GM12878 (cell line): ENCODE results near the gene PIEZO2. TPM values are rescaled to one million over a fixed set of nuclear protein-coding genes. Genes with fewer than 3 reads are reported as not detected.

ENCODE experiments used
- BCLAF1 ChIP-seq: fragments of 450-650 bp; IDR thresholded peaks from 2 replicates; pipeline ENCODE4 v1.6.1; 2017; ENCODE audit warnings: antibody characterized with exemption, mild to moderate bottlenecking, moderate library complexity
- MEF2A ChIP-seq: IDR thresholded peaks from 2 replicates; pipeline ENCODE4 v1.6.1; 2011; ENCODE audit warnings: low read depth, mild to moderate bottlenecking, low read length, moderate library complexity; ENCODE audit not compliant: insufficient read depth
- NBN ChIP-seq: fragments of 450-650 bp; IDR thresholded peaks from 2 replicates; pipeline ENCODE4 v1.6.1; 2016
- NFIC ChIP-seq: IDR thresholded peaks from 2 replicates; pipeline ENCODE4 v1.6.1; 2012; ENCODE audit warnings: low read depth, mild to moderate bottlenecking, inconsistent platforms, low read length, moderate library complexity
- SIX5 ChIP-seq: IDR thresholded peaks from 2 replicates; pipeline ENCODE4 v1.6.1; 2011; ENCODE audit warnings: mild to moderate bottlenecking, low read depth, low read length, moderate library complexity; ENCODE audit not compliant: severe bottlenecking
- TCF3 ChIP-seq: IDR thresholded peaks from 2 replicates; pipeline ENCODE4 v1.6.1; 2012; ENCODE audit warnings: low read depth, mild to moderate bottlenecking, low read length, borderline replicate concordance; ENCODE audit not compliant: insufficient read depth
- USF1 ChIP-seq: IDR thresholded peaks from 2 replicates; pipeline ENCODE4 v1.6.1; 2011; ENCODE audit warnings: borderline replicate concordance, low read depth, mild to moderate bottlenecking, moderate library complexity, mixed read lengths, low read length; ENCODE audit not compliant: insufficient read depth; ENCODE audit errors: extremely low read length
- USF2 ChIP-seq: IDR thresholded peaks from 2 replicates; pipeline ENCODE4 v1.6.1; 2011; ENCODE audit warnings: low read depth, low read length, improper control_type of control experiment, borderline replicate concordance
- ZBTB11 ChIP-seq: fragments of 450-650 bp; formaldehyde crosslinking; IDR thresholded peaks from 2 replicates; pipeline ENCODE4 v1.5.0; 2022; ENCODE audit warnings: mild to moderate bottlenecking, missing genetic modification characterization
- polyA plus RNA-seq, 11 experiments: library from polyadenylated mRNA; depleted of rRNA in 4 of 11; unstranded in 6 of 11; stranded (reverse) in 5 of 11; fragments of >200 nt; fragmentation: Nextera tagmentation in 4 of 11; fragmentation: Illumina TruSeq in 1 of 11; extraction: Ambion mirVana in 4 of 11; extraction: Trizol in 1 of 11; gene quantifications; 1 replicate in 1 of 11; 2 replicates in 10 of 11; pipeline versions ENCODE4 v1.2.1 to v1.2.3, GENCODE V29; 2011 to 2016; ENCODE audit warnings: inconsistent platforms in 2 of 11, missing spikeins in 2 of 11, low read depth in 1 of 11
- total RNA-seq, 4 experiments: library from RNA; depleted of rRNA in 3 of 4; stranded (reverse); fragments of >200 nt in 3 of 4; fragmentation: Illumina TruSeq in 1 of 4; extraction: Trizol in 1 of 4; gene quantifications; 2 replicates each; pipeline versions ENCODE4 v1.2.1 to v1.2.3, GENCODE V29; 2013 to 2021
- TF ChIP-seq, protein P1 (sequence below): IDR thresholded peaks from 2 replicates; pipeline ENCODE4 v1.6.1; 2011; ENCODE audit warnings: mild to moderate bottlenecking, low read depth, low read length, moderate library complexity; ENCODE audit not compliant: insufficient replicate concordance
- TF ChIP-seq, protein P2 (sequence below), 3 experiments: IDR thresholded peaks in 2 of 3; conservative IDR thresholded peaks in 1 of 3; 2 replicates each; pipeline ENCODE4 v1.5.1; 2011; ENCODE audit warnings: low read depth in 3 of 3, low read length in 3 of 3, mild to moderate bottlenecking in 3 of 3, control low read depth in 2 of 3, moderate library complexity in 2 of 3, inconsistent platforms in 1 of 3, mixed read lengths in 1 of 3; ENCODE audit not compliant: control insufficient read depth in 2 of 3, insufficient read depth in 1 of 3; ENCODE audit errors: extremely low read depth in 1 of 3
- TF ChIP-seq, protein P3 (sequence below): fragments of 450-650 bp; formaldehyde crosslinking; IDR thresholded peaks from 2 replicates; pipeline ENCODE4 v1.4.0; 2020; ENCODE audit warnings: mild to moderate bottlenecking, moderate library complexity

The PIEZO2 gene
- total and polyA plus RNA-seq, 10 of the 15 experiments (the other 5 are each of a cell fraction or from before 2014, with no cell fraction given) = 6.7 to 42.3 (median 27.4) TPM

DNA sequence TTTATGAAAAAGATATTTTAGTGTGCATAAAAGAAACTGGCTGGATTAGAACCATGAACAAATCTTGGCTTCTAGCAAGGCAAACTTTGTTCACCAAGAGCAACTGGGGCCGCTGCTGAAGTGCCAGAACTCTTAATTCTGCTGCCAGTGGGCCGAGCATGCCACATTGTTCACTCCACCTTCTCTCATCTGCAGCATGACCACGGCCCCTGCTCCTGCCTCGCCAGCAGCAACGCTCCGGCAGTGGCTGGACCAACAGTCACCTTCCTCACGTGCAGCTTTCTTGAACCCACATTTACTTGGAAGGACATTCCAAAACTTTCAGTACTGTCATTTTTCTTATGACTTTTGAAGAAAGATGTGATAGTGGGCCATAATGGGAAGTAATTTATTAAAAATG lies 213.8 kb downstream of the PIEZO2 start (continued):
- TF ChIP-seq NFIC (no peak), TCF3 (no peak), ZBTB11 (CRISPR knock-in tag) (no peak), SIX5 (no peak), BCLAF1 (no peak), USF2 (no peak), MEF2A (no peak), USF1 (no peak), NBN (no peak)
- TF ChIP-seq, protein P1, sequence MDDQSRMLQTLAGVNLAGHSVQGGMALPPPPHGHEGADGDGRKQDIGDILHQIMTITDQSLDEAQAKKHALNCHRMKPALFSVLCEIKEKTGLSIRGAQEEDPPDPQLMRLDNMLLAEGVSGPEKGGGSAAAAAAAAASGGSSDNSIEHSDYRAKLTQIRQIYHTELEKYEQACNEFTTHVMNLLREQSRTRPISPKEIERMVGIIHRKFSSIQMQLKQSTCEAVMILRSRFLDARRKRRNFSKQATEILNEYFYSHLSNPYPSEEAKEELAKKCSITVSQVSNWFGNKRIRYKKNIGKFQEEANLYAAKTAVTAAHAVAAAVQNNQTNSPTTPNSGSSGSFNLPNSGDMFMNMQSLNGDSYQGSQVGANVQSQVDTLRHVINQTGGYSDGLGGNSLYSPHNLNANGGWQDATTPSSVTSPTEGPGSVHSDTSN = no peak
- TF ChIP-seq, protein P2, sequence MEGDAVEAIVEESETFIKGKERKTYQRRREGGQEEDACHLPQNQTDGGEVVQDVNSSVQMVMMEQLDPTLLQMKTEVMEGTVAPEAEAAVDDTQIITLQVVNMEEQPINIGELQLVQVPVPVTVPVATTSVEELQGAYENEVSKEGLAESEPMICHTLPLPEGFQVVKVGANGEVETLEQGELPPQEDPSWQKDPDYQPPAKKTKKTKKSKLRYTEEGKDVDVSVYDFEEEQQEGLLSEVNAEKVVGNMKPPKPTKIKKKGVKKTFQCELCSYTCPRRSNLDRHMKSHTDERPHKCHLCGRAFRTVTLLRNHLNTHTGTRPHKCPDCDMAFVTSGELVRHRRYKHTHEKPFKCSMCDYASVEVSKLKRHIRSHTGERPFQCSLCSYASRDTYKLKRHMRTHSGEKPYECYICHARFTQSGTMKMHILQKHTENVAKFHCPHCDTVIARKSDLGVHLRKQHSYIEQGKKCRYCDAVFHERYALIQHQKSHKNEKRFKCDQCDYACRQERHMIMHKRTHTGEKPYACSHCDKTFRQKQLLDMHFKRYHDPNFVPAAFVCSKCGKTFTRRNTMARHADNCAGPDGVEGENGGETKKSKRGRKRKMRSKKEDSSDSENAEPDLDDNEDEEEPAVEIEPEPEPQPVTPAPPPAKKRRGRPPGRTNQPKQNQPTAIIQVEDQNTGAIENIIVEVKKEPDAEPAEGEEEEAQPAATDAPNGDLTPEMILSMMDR (IDR thresholded peaks at IDR 0.05 in 2 of 3, conservative IDR thresholded peaks at IDR 0.05 in 1 of 3; ENCODE audit: control insufficient read depth in 2 of 3, extremely low read depth in 1 of 3, insufficient read depth in 1 of 3, low read depth in 3 of 3, low read length in 3 of 3) = no peak
- TF ChIP-seq, protein P3, sequence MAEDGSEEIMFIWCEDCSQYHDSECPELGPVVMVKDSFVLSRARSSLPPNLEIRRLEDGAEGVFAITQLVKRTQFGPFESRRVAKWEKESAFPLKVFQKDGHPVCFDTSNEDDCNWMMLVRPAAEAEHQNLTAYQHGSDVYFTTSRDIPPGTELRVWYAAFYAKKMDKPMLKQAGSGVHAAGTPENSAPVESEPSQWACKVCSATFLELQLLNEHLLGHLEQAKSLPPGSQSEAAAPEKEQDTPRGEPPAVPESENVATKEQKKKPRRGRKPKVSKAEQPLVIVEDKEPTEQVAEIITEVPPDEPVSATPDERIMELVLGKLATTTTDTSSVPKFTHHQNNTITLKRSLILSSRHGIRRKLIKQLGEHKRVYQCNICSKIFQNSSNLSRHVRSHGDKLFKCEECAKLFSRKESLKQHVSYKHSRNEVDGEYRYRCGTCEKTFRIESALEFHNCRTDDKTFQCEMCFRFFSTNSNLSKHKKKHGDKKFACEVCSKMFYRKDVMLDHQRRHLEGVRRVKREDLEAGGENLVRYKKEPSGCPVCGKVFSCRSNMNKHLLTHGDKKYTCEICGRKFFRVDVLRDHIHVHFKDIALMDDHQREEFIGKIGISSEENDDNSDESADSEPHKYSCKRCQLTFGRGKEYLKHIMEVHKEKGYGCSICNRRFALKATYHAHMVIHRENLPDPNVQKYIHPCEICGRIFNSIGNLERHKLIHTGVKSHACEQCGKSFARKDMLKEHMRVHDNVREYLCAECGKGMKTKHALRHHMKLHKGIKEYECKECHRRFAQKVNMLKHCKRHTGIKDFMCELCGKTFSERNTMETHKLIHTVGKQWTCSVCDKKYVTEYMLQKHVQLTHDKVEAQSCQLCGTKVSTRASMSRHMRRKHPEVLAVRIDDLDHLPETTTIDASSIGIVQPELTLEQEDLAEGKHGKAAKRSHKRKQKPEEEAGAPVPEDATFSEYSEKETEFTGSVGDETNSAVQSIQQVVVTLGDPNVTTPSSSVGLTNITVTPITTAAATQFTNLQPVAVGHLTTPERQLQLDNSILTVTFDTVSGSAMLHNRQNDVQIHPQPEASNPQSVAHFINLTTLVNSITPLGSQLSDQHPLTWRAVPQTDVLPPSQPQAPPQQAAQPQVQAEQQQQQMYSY (CRISPR knock-in tag) = no peak
